Ishikawa (cell line): ENCODE data around the gene RET.

Experiments
- TEAD4 ChIP-seq: IDR thresholded peaks from 2 replicates; pipeline ENCODE4 v1.6.1; 2012
- TF ChIP-seq, protein P1 (sequence below): IDR thresholded peaks from 2 replicates; pipeline ENCODE4 v1.6.1; 2012

DNA sequence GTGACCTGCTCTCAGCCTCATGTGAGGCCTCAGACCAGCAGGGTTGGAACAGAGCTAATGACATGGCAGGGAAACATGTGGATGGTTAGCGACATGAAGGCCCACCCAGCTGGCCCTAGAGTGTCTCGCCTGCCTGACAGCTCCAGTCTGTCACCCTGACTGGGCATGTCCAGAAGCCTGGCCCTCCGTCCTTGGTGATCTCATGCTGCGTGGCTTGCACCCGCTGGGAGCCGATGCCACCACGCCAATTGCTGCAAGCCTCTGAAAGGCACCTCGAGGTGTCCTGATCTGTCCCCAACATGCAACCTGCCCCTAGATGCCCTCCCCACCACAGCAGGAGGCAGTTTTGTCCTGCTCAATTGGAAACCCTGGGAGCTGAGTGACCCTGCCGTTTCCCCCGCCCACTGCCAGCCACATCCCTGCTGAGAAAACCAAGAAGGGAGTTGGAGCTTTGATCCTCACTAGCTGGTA, 27.8 kb upstream of the RET start:
- no peak for TF ChIP-seq TEAD4
- TF ChIP-seq, protein P1, sequence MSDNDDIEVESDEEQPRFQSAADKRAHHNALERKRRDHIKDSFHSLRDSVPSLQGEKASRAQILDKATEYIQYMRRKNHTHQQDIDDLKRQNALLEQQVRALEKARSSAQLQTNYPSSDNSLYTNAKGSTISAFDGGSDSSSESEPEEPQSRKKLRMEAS, result no peak
